AG09319 (cell line): ENCODE data around the gene DBH.
"Not testable (repeated sequence)": the region's sequence is repeated elsewhere in the genome, so short reads cannot be mapped to it uniquely, and the experiment has no call there.

Source experiments
- DNase-seq: peaks from one replicate; pipeline ENCODE4 v3.0.0-alpha.2; 2010; ENCODE audit warnings: low read depth; ENCODE audit errors: extremely low read depth
- CTCF ChIP-seq: IDR thresholded peaks from 2 replicates; pipeline ENCODE4 v1.5.1; 2011; ENCODE audit warnings: low read depth, mild to moderate bottlenecking, inconsistent platforms, low read length, moderate library complexity

The DBH gene

GRCh38 chr9:133615186-133615585 is 21.0 kb upstream of the DBH start:
- DNase-seq: no peak
- no peak for TF ChIP-seq CTCF

- DNase-seq: no peak
These were observed 20.5 kb upstream of the DBH start for GRCh38 chr9:133615606-133616188.

GRCh38 chr9:133616643-133617405 is 19.3 kb upstream of the DBH start:
- DNase-seq: no peak
- no peak for TF ChIP-seq CTCF

More at GRCh38 chr9:133615606-133616188, 20.5 kb upstream of the DBH start:
- no peak for TF ChIP-seq CTCF

GRCh38 chr9:133618726-133619125 is 17.4 kb upstream of the DBH start:
- no peak for DNase-seq
- TF ChIP-seq CTCF: no peak

GRCh38 chr9:133619791-133620190 is 16.4 kb upstream of the DBH start:
- TF ChIP-seq CTCF: no peak
- no peak for DNase-seq

GRCh38 chr9:133621725-133622267 is 14.4 kb upstream of the DBH start:
- DNase-seq: no peak
- no peak for TF ChIP-seq CTCF

GRCh38 chr9:133622555-133622954 is 13.6 kb upstream of the DBH start:
- DNase-seq: no peak
- no peak for TF ChIP-seq CTCF

- not testable (repeated sequence) for DNase-seq
These were observed 10.2 kb upstream of the DBH start for GRCh38 chr9:133626008-133626407.
